NCI-H1048 (cell line): ENCODE results near the gene SLC19A1.
"Not testable (repeated sequence)": the region's sequence is repeated elsewhere in the genome, so short reads cannot be mapped to it uniquely, and the experiment has no call there.

Source experiments
- DNase-seq: peaks from one replicate; lab custom pipeline; 2025; lab: John Stamatoyannopoulos, UW

The SLC19A1 gene

GRCh38 chr21:45533361-45533845 lies 8.8 kb downstream of the SLC19A1 start:
- DNase-seq: no peak

GRCh38 chr21:45532826-45533360 lies 9.3 kb downstream of the SLC19A1 start:
- no peak for DNase-seq

GRCh38 chr21:45531393-45532215 lies 10.6 kb downstream of the SLC19A1 start:
- no peak for DNase-seq

GRCh38 chr21:45531114-45531392 lies 11.2 kb downstream of the SLC19A1 start:
- not testable (repeated sequence) for DNase-seq

- no peak for DNase-seq
Observed at GRCh38 chr21:45530423-45531113, 11.7 kb downstream of the SLC19A1 start.

- DNase-seq: no peak
Observed at GRCh38 chr21:45529785-45530422, 12.3 kb downstream of the SLC19A1 start.

GRCh38 chr21:45528981-45529784 lies 13.1 kb downstream of the SLC19A1 start:
- no peak for DNase-seq

GRCh38 chr21:45528028-45528705 lies 14.1 kb downstream of the SLC19A1 start:
- no peak for DNase-seq

GRCh38 chr21:45527151-45527999 lies 14.9 kb downstream of the SLC19A1 start:
- DNase-seq: not testable (repeated sequence)

GRCh38 chr21:45525910-45526306 lies 16.3 kb downstream of the SLC19A1 start:
- DNase-seq: no peak

GRCh38 chr21:45525153-45525909 lies 16.9 kb downstream of the SLC19A1 start:
- no peak for DNase-seq

GRCh38 chr21:45524756-45525152 lies 17.5 kb downstream of the SLC19A1 start:
- no peak for DNase-seq

- DNase-seq: no peak
Observed at GRCh38 chr21:45523411-45524101, 18.7 kb downstream of the SLC19A1 start.

- no peak for DNase-seq
Observed at GRCh38 chr21:45522986-45523385, 19.3 kb downstream of the SLC19A1 start.

- no peak for DNase-seq
Observed at GRCh38 chr21:45522381-45522780, 19.9 kb downstream of the SLC19A1 start.

- no peak for DNase-seq
Observed at GRCh38 chr21:45521241-45521640, 21.0 kb downstream of the SLC19A1 start.

- DNase-seq: no peak
Observed at GRCh38 chr21:45519182-45519581, 23.1 kb downstream of the SLC19A1 start.

- DNase-seq: no peak
Observed at GRCh38 chr21:45518742-45519141, 23.5 kb downstream of the SLC19A1 start.
